Measurements from ENCODE around the gene REEP5. TPM values are rescaled to one million over a fixed set of nuclear protein-coding genes. Genes with fewer than 3 reads are reported as not detected.

Gene REEP5
- total and polyA plus RNA-seq, 2 of the 8 experiments (the other 6 are each of a cell fraction or from before 2014, with no cell fraction given), result 58.3 to 94.3 TPM

DNA sequence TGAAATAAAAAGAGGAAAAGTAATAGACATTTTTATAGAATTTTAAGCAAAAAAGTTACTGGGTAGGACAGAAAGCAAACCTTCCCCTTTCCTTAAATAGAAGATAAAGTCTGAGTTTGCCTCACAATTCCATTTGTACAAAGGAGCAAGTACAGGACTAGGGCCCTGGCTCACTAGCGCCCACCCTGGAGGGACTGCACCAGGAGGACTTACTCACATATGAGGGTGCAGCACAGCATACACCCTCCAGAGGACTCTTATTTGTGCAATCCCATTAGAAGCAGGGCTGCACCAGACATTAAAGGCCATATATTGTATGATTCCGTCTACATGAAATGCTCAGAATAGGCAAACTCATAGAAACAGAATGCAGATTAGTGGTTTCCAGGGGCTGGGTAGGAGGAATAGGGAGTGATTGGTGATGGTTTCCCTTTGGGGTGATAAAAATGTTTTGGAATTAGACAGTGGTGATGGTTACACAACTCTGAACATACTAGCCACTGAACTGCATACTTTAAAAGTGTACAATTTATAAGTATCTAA is 4.5 kb downstream of the REEP5 start:
- no peak overlapping the region for H3K4me2 ChIP-seq (ENCODE audit: insufficient read depth in 1 of 2, low read depth in 2 of 2, low read length in 2 of 2)
- H2BK20ac ChIP-seq (ENCODE audit: low read length), result no peak overlapping the region
- CTCF ChIA-PET (ENCODE audit: partially characterized antibody), result interaction anchor here (0.6 to 2.5 kb wide), 5 partner anchors 10 to 660 kb away, joined by 3 to 17 read pairs (median 5); partner anchors contain the start of gene DCP2
- H3K4me1 ChIP-seq (replicated peaks in 1 of 4; ENCODE audit: control insufficient read depth in 3 of 4, insufficient read depth in 4 of 4, low read length in 3 of 4), result no peaks in the 10 kb centered on the region
- H3K9ac ChIP-seq (replicated peaks in 1 of 4; ENCODE audit: extremely low read depth in 1 of 4, low read depth in 3 of 4, low read length in 3 of 4), result no peak overlapping the region
- peaks cover 0 to 8% of the 10 kb centered on the region in 2 experiments; a peak in 1 of 4 replicates for H3K79me2 ChIP-seq (ENCODE audit: control insufficient read depth in 1 of 2, insufficient read depth in 2 of 2, low read length in 2 of 2)
- H3K56ac ChIP-seq (replicated peaks; ENCODE audit: insufficient read length, low read depth, low read length), result no peak overlapping the region
- no peak overlapping the region for H2AFZ ChIP-seq (ENCODE audit: low read length)
- peaks cover 0 to 4% of the 10 kb centered on the region in 2 experiments for H4K20me1 ChIP-seq (replicated peaks in 1 of 2; ENCODE audit: control insufficient read depth in 1 of 2, insufficient read depth in 2 of 2, low read length in 2 of 2)
- POLR2A ChIA-PET (ENCODE audit: partially characterized antibody), result interaction anchor here (1.0 kb wide), 1 partner anchor 23 kb away, joined by 3 read pairs; no protein-coding TSS in a partner anchor
- DNase-seq (ENCODE audit: low read depth in 1 of 2, low spot score in 2 of 2), result peak in 1 of 2 experiments; percentile 64
- peaks cover 0 to 18% (median 2%) of the 10 kb centered on the region in 4 experiments; a peak in 5 of 8 replicates for H3K36me3 ChIP-seq (ENCODE audit: control insufficient read depth in 2 of 4, insufficient read depth in 4 of 4, low read length in 3 of 4)
- H4K91ac ChIP-seq (replicated peaks; ENCODE audit: insufficient read length, low read length), result no peak overlapping the region
- H2BK12ac ChIP-seq (ENCODE audit: low read depth, low read length), result no peak overlapping the region
- H2BK5ac ChIP-seq (ENCODE audit: low read depth, low read length), result no peak overlapping the region
- no peak overlapping the region for H3K14ac ChIP-seq (ENCODE audit: insufficient read length)
- peaks cover 5% of the 10 kb centered on the region for H3K23me2 ChIP-seq (ENCODE audit: low read depth, low read length)
- no peak overlapping the region for H3K4ac ChIP-seq (replicated peaks; ENCODE audit: insufficient read length, low read depth, low read length)
- TF ChIP-seq, protein P1, sequence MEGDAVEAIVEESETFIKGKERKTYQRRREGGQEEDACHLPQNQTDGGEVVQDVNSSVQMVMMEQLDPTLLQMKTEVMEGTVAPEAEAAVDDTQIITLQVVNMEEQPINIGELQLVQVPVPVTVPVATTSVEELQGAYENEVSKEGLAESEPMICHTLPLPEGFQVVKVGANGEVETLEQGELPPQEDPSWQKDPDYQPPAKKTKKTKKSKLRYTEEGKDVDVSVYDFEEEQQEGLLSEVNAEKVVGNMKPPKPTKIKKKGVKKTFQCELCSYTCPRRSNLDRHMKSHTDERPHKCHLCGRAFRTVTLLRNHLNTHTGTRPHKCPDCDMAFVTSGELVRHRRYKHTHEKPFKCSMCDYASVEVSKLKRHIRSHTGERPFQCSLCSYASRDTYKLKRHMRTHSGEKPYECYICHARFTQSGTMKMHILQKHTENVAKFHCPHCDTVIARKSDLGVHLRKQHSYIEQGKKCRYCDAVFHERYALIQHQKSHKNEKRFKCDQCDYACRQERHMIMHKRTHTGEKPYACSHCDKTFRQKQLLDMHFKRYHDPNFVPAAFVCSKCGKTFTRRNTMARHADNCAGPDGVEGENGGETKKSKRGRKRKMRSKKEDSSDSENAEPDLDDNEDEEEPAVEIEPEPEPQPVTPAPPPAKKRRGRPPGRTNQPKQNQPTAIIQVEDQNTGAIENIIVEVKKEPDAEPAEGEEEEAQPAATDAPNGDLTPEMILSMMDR (IDR thresholded peaks at IDR 0.05; ENCODE audit: control extremely low read depth in 1 of 3, insufficient read depth in 1 of 3, low read depth in 1 of 3, low read length in 3 of 3), result peak; percentile 68 to 75 (median 72)
- TF ChIP-seq RAD21 (IDR thresholded peaks at IDR 0.05 in 1 of 2, conservative IDR thresholded peaks at IDR 0.05 in 1 of 2; ENCODE audit: low read depth in 2 of 2, low read length in 2 of 2), result peak; percentile 29 to 48
- TF ChIP-seq, protein P2, sequence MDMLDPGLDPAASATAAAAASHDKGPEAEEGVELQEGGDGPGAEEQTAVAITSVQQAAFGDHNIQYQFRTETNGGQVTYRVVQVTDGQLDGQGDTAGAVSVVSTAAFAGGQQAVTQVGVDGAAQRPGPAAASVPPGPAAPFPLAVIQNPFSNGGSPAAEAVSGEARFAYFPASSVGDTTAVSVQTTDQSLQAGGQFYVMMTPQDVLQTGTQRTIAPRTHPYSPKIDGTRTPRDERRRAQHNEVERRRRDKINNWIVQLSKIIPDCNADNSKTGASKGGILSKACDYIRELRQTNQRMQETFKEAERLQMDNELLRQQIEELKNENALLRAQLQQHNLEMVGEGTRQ (IDR thresholded peaks at IDR 0.05; ENCODE audit: low read length), result no peak
- no peak for TF ChIP-seq SIX5 (IDR thresholded peaks at IDR 0.05; ENCODE audit: low read depth, low read length)
- no peak overlapping the region for H3K4me3 ChIP-seq (ENCODE audit: extremely low read depth in 1 of 4, insufficient read depth in 2 of 4, low read depth in 3 of 4, low read length in 4 of 4)
- H3K27ac ChIP-seq (ENCODE audit: low read depth, low read length), result no peak overlapping the region
- no peak overlapping the region for H2BK120ac ChIP-seq (replicated peaks; ENCODE audit: low read depth, low read length)
- WGBS, 2 experiments (ENCODE audit: extremely low coverage in 1 of 2, insufficient coverage in 1 of 2, insufficient read length in 1 of 2, insufficient replicate concordance in 2 of 2, low coverage in 1 of 2, low lambda C conversion rate in 2 of 2, missing lambda C conversion rate in 1 of 2), result 91% methylated on average over 2 of the region's 2 CpGs; no CpG with 5 or more reads in 1 of the 2 experiments
- H3K23ac ChIP-seq (ENCODE audit: insufficient read length), result no peak overlapping the region
- H3K18ac ChIP-seq (ENCODE audit: extremely low read depth, low read length), result no peak overlapping the region
- no peak overlapping the region for H2BK15ac ChIP-seq (ENCODE audit: low read length)
- H3K27me3 ChIP-seq (replicated peaks in 1 of 4; ENCODE audit: control insufficient read depth in 3 of 4, extremely low read depth in 1 of 4, insufficient read depth in 3 of 4, low read length in 3 of 4), result no peaks in the 10 kb centered on the region
- FAIRE-seq, result no peak
- H3K79me1 ChIP-seq (ENCODE audit: low read depth, low read length), result no peaks in the 10 kb centered on the region; the same call in 1 of the 2 replicates
- H3K9me3 ChIP-seq (ENCODE audit: insufficient read depth in 2 of 2, low read depth in 1 of 2, low read length in 1 of 2), result no peaks in the 10 kb centered on the region
- no peak overlapping the region for H2AK5ac ChIP-seq (ENCODE audit: low read depth, low read length)
- no peak overlapping the region for H4K8ac ChIP-seq (ENCODE audit: extremely low read depth, insufficient read depth, low read length)
- H4K5ac ChIP-seq (ENCODE audit: insufficient read length, low read depth, low read length), result no peak overlapping the region
